Measurements from ENCODE around the gene UNC5B. TPM values are rescaled to one million over a fixed set of nuclear protein-coding genes. Genes with fewer than 3 reads are reported as not detected.

The UNC5B gene
- total RNA-seq, 1 donor: 135 TPM

DNA sequence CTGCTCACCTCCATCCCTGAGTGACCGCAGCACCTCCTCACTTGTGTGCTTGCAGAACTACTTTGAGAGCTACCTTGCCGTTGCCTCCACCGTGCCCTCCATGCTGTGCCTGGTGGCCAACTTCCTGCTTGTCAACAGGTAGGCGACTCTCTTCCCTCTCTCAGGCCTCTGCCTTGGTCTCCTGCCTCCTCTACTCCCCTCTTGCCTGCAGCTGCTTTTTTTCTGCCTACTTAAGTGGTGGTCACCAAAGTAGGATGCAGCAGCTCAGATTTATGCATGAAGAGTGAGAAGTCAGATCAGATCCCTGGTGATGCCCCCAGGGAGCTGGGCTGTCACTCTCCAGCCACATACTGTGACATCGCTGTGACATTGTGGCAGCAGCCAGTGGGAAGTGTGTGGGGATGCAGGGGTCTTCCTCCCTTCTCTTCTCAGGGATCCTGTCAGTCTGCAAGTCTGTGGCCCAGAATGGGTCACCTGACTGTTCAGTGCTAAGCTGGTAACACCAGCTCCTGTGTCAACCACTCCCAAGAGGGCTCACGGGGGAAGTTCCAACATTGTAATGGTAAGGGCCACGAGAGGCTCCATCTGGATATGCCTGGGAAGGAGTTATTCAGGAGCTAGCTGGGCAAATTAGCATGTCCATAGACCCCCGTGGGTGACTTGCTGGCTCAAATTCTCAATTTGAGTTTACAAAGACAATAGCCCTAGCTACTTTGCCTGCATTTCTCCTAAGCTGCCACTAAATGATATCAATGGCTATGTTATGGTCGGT is 132.0 kb downstream of the UNC5B start:
- TF ChIP-seq CTCF (IDR thresholded peaks at IDR 0.05; ENCODE audit: extremely low read depth, low read depth, low read length): no peak
- Histone ChIP-seq H3K79me2 (ENCODE audit: insufficient read depth, low read length) (no peaks in the 10 kb centered on the region), H3K9me3 (ENCODE audit: low read depth, low read length) (no peaks in the 10 kb centered on the region), H4K20me1 (ENCODE audit: insufficient read depth, low read length) (no peaks in the 10 kb centered on the region), H3K27me3 (ENCODE audit: insufficient read depth, low read length) (no peaks in the 10 kb centered on the region), H3K4me2 (ENCODE audit: insufficient read depth, low read length) (no peak overlapping the region), H3K27ac (ENCODE audit: low read depth, low read length) (no peak overlapping the region), H2AFZ (ENCODE audit: low read length) (no peak overlapping the region), H3K4me1 (ENCODE audit: insufficient read depth, low read length) (no peaks in the 10 kb centered on the region), H3K36me3 (ENCODE audit: insufficient read depth, low read length) (no peaks in the 10 kb centered on the region), H3K4me3 (ENCODE audit: insufficient read depth, low read length) (no peak overlapping the region)
- DNase-seq (ENCODE audit: insufficient read length, low spot score, missing footprints): no peak

DNA sequence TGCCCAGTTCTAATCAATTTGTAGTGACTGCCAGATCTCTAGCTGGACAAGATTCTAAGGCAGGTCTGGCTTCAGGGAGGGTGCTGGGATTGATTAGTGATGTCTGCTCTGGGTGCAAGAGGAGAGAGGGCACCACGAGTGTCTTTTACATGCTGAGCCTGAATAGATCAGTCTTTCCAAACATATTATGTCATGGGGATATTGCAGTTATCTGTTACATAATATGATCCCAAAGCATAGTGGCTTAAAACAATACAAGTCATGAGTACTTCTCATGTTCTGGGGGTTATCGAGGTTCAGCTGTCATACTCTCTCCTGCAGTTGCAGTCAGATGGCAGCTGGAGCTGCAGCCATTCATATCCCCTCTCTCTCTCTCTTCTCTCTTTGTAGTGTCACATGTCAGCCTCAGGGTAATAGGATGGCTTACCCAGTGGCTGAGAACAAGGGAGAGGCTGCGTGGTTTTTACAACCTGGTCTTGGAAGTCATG is 132.7 kb downstream of the UNC5B start:
- H3K4me3 ChIP-seq (ENCODE audit: insufficient read depth, low read length): no peak overlapping the region
- no peaks in the 10 kb centered on the region for H3K27me3 ChIP-seq (ENCODE audit: insufficient read depth, low read length)
- TF ChIP-seq CTCF (IDR thresholded peaks at IDR 0.05; ENCODE audit: extremely low read depth, low read depth, low read length): no peak
- H3K9me3 ChIP-seq (ENCODE audit: low read depth, low read length): no peaks in the 10 kb centered on the region
- H3K4me2 ChIP-seq (ENCODE audit: insufficient read depth, low read length): no peak overlapping the region
- no peak overlapping the region for H3K27ac ChIP-seq (ENCODE audit: low read depth, low read length)
- no peak overlapping the region for H2AFZ ChIP-seq (ENCODE audit: low read length)
- H4K20me1 ChIP-seq (ENCODE audit: insufficient read depth, low read length): no peaks in the 10 kb centered on the region
- H3K36me3 ChIP-seq (ENCODE audit: insufficient read depth, low read length): no peaks in the 10 kb centered on the region
- no peaks in the 10 kb centered on the region for H3K79me2 ChIP-seq (ENCODE audit: insufficient read depth, low read length)
- H3K4me1 ChIP-seq (ENCODE audit: insufficient read depth, low read length): no peaks in the 10 kb centered on the region
- DNase-seq (ENCODE audit: insufficient read length, low spot score, missing footprints): no peak

DNA sequence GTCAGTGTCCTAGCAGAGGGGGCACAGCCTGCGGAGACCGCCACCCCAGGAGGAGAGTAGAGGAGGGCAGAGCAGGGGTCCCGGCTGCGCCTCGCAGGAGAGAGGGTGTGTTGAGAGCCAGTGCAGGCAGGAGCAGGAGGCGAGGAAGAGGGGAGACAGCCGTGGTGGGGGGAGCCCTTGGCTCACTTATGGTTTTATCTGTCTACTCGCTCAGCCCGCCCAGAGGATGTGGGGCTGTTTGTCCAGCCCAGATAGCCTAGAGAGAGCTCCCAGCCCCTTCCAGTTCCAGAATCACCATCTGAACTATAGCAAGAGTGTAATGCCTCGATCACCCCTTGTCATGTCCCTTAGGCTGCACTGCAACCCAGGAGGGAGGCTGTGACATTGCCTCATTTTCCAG is 133.3 kb downstream of the UNC5B start:
- Histone ChIP-seq H3K27ac (ENCODE audit: low read depth, low read length) (no peak overlapping the region), H3K79me2 (ENCODE audit: insufficient read depth, low read length) (no peaks in the 10 kb centered on the region), H3K36me3 (ENCODE audit: insufficient read depth, low read length) (no peaks in the 10 kb centered on the region), H3K4me3 (ENCODE audit: insufficient read depth, low read length) (no peak overlapping the region), H3K27me3 (ENCODE audit: insufficient read depth, low read length) (no peaks in the 10 kb centered on the region), H2AFZ (ENCODE audit: low read length) (no peak overlapping the region), H3K9me3 (ENCODE audit: low read depth, low read length) (no peaks in the 10 kb centered on the region), H3K4me1 (ENCODE audit: insufficient read depth, low read length) (no peaks in the 10 kb centered on the region), H3K4me2 (ENCODE audit: insufficient read depth, low read length) (no peak overlapping the region), H4K20me1 (ENCODE audit: insufficient read depth, low read length) (no peaks in the 10 kb centered on the region)
- no peak for DNase-seq (ENCODE audit: insufficient read length, low spot score, missing footprints)
- no peak for TF ChIP-seq CTCF (IDR thresholded peaks at IDR 0.05; ENCODE audit: extremely low read depth, low read depth, low read length)

GRCh38 chr10:71346731-71347130 is 134.4 kb downstream of the UNC5B start:
- Histone ChIP-seq H3K4me1 (ENCODE audit: insufficient read depth, low read length) (no peaks in the 10 kb centered on the region), H4K20me1 (ENCODE audit: insufficient read depth, low read length) (no peaks in the 10 kb centered on the region), H3K9me3 (ENCODE audit: low read depth, low read length) (no peaks in the 10 kb centered on the region), H3K36me3 (ENCODE audit: insufficient read depth, low read length) (no peaks in the 10 kb centered on the region), H3K4me2 (ENCODE audit: insufficient read depth, low read length) (no peak overlapping the region), H3K79me2 (ENCODE audit: insufficient read depth, low read length) (no peaks in the 10 kb centered on the region), H2AFZ (ENCODE audit: low read length) (no peak overlapping the region), H3K4me3 (ENCODE audit: insufficient read depth, low read length) (no peak overlapping the region), H3K27me3 (ENCODE audit: insufficient read depth, low read length) (no peaks in the 10 kb centered on the region), H3K27ac (ENCODE audit: low read depth, low read length) (no peak overlapping the region)
- no peak for DNase-seq (ENCODE audit: insufficient read length, low spot score, missing footprints)
- no peak for TF ChIP-seq CTCF (IDR thresholded peaks at IDR 0.05; ENCODE audit: extremely low read depth, low read depth, low read length)
